ENCODE data around the gene TRIM38. TPM values are rescaled to one million over a fixed set of nuclear protein-coding genes. Genes with fewer than 3 reads are reported as not detected.

TRIM38 gene
- total and polyA plus RNA-seq, 2 of the 13 experiments (the other 11 are each of a cell fraction or from before 2014, with no cell fraction given), result 2.5 to 3.1 TPM

GRCh38 chr6:25942561-25943147, 19.9 kb upstream of the TRIM38 start (continued):
- TF ChIP-seq NAIF1 (CRISPR knock-in tag; IDR thresholded peaks at IDR 0.05; ENCODE audit: borderline replicate concordance), result no peak
- no peak for TF ChIP-seq CEBPZ (IDR thresholded peaks at IDR 0.05; ENCODE audit: low read length)
- TF ChIP-seq CREB1 (IDR thresholded peaks at IDR 0.05), result no peak
- peak; percentile 29; the same call in 1 of the 2 replicates for TF ChIP-seq CREB1 (CRISPR knock-in tag; IDR thresholded peaks at IDR 0.05)
- no peak for TF ChIP-seq ZSCAN20 (CRISPR knock-in tag; IDR thresholded peaks at IDR 0.05; ENCODE audit: borderline replicate concordance)
- TF ChIP-seq TIGD3 (CRISPR knock-in tag; IDR thresholded peaks at IDR 0.05; ENCODE audit: borderline replicate concordance), result no peak
- peak; percentile 93 for TF ChIP-seq SMC3 (IDR thresholded peaks at IDR 0.05; ENCODE audit: low read length)
- TF ChIP-seq PPARG (CRISPR knock-in tag; conservative IDR thresholded peaks at IDR 0.05), result peak; percentile 57; the same call in 1 of the 2 replicates
- no peak for TF ChIP-seq SNAI1 (CRISPR knock-in tag; IDR thresholded peaks at IDR 0.05; ENCODE audit: borderline replicate concordance)
- TF ChIP-seq MEF2D (CRISPR knock-in tag; IDR thresholded peaks at IDR 0.05), result no peak
- peak; percentile 86; the same call in 1 of the 2 replicates for TF ChIP-seq SMAD3 (CRISPR knock-in tag; IDR thresholded peaks at IDR 0.05)
- no peak for TF ChIP-seq GATA4 (IDR thresholded peaks at IDR 0.05; ENCODE audit: borderline replicate concordance, low read depth)
- TF ChIP-seq ZFP91 (CRISPR knock-in tag; IDR thresholded peaks at IDR 0.05; ENCODE audit: borderline replicate concordance), result no peak
- no peak for TF ChIP-seq ZNF446 (CRISPR knock-in tag; IDR thresholded peaks at IDR 0.05)
- TF ChIP-seq THAP11 (CRISPR knock-in tag; IDR thresholded peaks at IDR 0.05), result peak; percentile 62
- TF ChIP-seq STAG1 (CRISPR knock-in tag; IDR thresholded peaks at IDR 0.05), result peak; percentile 94
- TF ChIP-seq KAT8 (CRISPR knock-in tag; IDR thresholded peaks at IDR 0.05), result peak; percentile 64
- TF ChIP-seq HIVEP1 (CRISPR knock-in tag; IDR thresholded peaks at IDR 0.05), result no peak
